ENCODE results near the gene CYB5R2. TPM values are rescaled to one million over a fixed set of nuclear protein-coding genes. Genes with fewer than 3 reads are reported as not detected.

Gene CYB5R2
- total and polyA plus RNA-seq, 2 experiments from 2014 or later: 40.9 to 56.2 TPM

GRCh38 chr11:7648264-7648663 is 25.0 kb downstream of the CYB5R2 start:
- Histone ChIP-seq H3K27ac (ENCODE audit: low read depth) (no peak overlapping the region), H3K27me3 (ENCODE audit: insufficient read depth) (no peaks in the 10 kb centered on the region), H3K36me3 (ENCODE audit: insufficient read depth) (no peaks in the 10 kb centered on the region), H2AFZ (no peak overlapping the region), H3K4me1 (ENCODE audit: insufficient read depth) (no peaks in the 10 kb centered on the region), H3K4me3 (no peak overlapping the region), H3F3A (replicated peaks; ENCODE audit: low read depth) (no peaks in the 10 kb centered on the region), H3K4me2 (no peak overlapping the region), H3K79me2 (replicated peaks; ENCODE audit: insufficient read depth) (no peaks in the 10 kb centered on the region), H3K9me2 (ENCODE audit: insufficient read depth) (no peaks in the 10 kb centered on the region), H4K20me1 (replicated peaks; ENCODE audit: insufficient read depth) (no peaks in the 10 kb centered on the region)
- Mint-ChIP-seq H3K27me3 (ENCODE audit: insufficient read depth, low read depth, poor library complexity) (no peaks in the 10 kb centered on the region), H3K9me3 (no peaks in the 10 kb centered on the region), H3K36me3 (ENCODE audit: low read depth) (peaks cover 20% of the 10 kb centered on the region), H3K4me1 (no peaks in the 10 kb centered on the region; the same call in 2 of the 3 replicates), H3K27ac (no peak overlapping the region), H3K4me3 (no peak overlapping the region)
- DNase-seq (ENCODE audit: low spot score) (no peak), ATAC-seq (no peak)
- TF ChIP-seq POLR2AphosphoS5 (IDR thresholded peaks at IDR 0.05; ENCODE audit: low read depth) (no peak), ZNF114 (CRISPR knock-in tag; IDR thresholded peaks at IDR 0.05) (no peak), STAT1 (IDR thresholded peaks at IDR 0.05; ENCODE audit: unreplicated experiment) (no peak), ETS1 (IDR thresholded peaks at IDR 0.05) (no peak), REST (IDR thresholded peaks at IDR 0.05; ENCODE audit: unreplicated experiment) (no peak), EZH2phosphoT487 (IDR thresholded peaks at IDR 0.05; ENCODE audit: unreplicated experiment) (no peak), ZNF331 (CRISPR knock-in tag; IDR thresholded peaks at IDR 0.05; ENCODE audit: low read depth) (no peak)

- Mint-ChIP-seq H3K9me3 (no peaks in the 10 kb centered on the region), H3K4me3 (no peak overlapping the region)
- no peaks in the 10 kb centered on the region for H3K36me3 ChIP-seq (ENCODE audit: insufficient read depth)
Measured at GRCh38 chr11:7646866-7647265, 26.4 kb downstream of the CYB5R2 start.

More at GRCh38 chr11:7646866-7647265, 26.4 kb downstream of the CYB5R2 start:
- H3K27me3 Mint-ChIP-seq (ENCODE audit: insufficient read depth, low read depth, poor library complexity): no peaks in the 10 kb centered on the region
- Histone ChIP-seq H3K4me3 (no peak overlapping the region), H3K4me2 (no peak overlapping the region), H3K27ac (ENCODE audit: low read depth) (no peak overlapping the region), H3K27me3 (ENCODE audit: insufficient read depth) (no peaks in the 10 kb centered on the region), H4K20me1 (replicated peaks; ENCODE audit: insufficient read depth) (no peaks in the 10 kb centered on the region), H3K4me1 (ENCODE audit: insufficient read depth) (no peaks in the 10 kb centered on the region), H3F3A (replicated peaks; ENCODE audit: low read depth) (no peaks in the 10 kb centered on the region), H2AFZ (no peak overlapping the region), H3K9me2 (ENCODE audit: insufficient read depth) (no peaks in the 10 kb centered on the region), H3K79me2 (replicated peaks; ENCODE audit: insufficient read depth) (no peaks in the 10 kb centered on the region)
- H3K27ac Mint-ChIP-seq: no peak overlapping the region
- TF ChIP-seq ZNF114 (CRISPR knock-in tag; IDR thresholded peaks at IDR 0.05): no peak
- TF ChIP-seq ETS1 (IDR thresholded peaks at IDR 0.05): no peak
- TF ChIP-seq REST (IDR thresholded peaks at IDR 0.05; ENCODE audit: unreplicated experiment): no peak
- no peak for TF ChIP-seq EZH2phosphoT487 (IDR thresholded peaks at IDR 0.05; ENCODE audit: unreplicated experiment)
- no peak for TF ChIP-seq ZNF331 (CRISPR knock-in tag; IDR thresholded peaks at IDR 0.05; ENCODE audit: low read depth)
- no peak for DNase-seq (ENCODE audit: low spot score)
- ATAC-seq: no peak
- peaks cover 14% of the 10 kb centered on the region for H3K36me3 Mint-ChIP-seq (ENCODE audit: low read depth)
- H3K4me1 Mint-ChIP-seq: no peaks in the 10 kb centered on the region
